GM12874 (cell line): ENCODE results near the gene MDFIC.

Source experiments
- CTCF ChIP-seq: IDR thresholded peaks from 2 replicates; pipeline ENCODE4 v1.5.1; 2011; ENCODE audit warnings: low read depth, mild to moderate bottlenecking, control low read depth, low read length, moderate library complexity; ENCODE audit not compliant: insufficient read depth

The MDFIC gene

GRCh38 chr7:114979803-114980507, 58.1 kb downstream of the MDFIC start:
- TF ChIP-seq CTCF: no peak

- TF ChIP-seq CTCF: no peak
These were observed 59.4 kb downstream of the MDFIC start for GRCh38 chr7:114981323-114981722.

- no peak for TF ChIP-seq CTCF
These were observed 63.3 kb downstream of the MDFIC start for GRCh38 chr7:114985116-114985715.

- no peak for TF ChIP-seq CTCF
These were observed 64.6 kb downstream of the MDFIC start for GRCh38 chr7:114986190-114987180.

GRCh38 chr7:114988026-114988425, 66.1 kb downstream of the MDFIC start:
- TF ChIP-seq CTCF: no peak

- no peak for TF ChIP-seq CTCF
These were observed 67.0 kb downstream of the MDFIC start for GRCh38 chr7:114988755-114989375.

GRCh38 chr7:114989531-114989930, 67.6 kb downstream of the MDFIC start:
- TF ChIP-seq CTCF: no peak
